Cardiac fibroblast (primary cell): Measurements from ENCODE around the gene NEUROD2.

Experiments
- DNase-seq, 2 donors: peaks; one replicate each; pipeline versions ENCODE4 v3.0.0 to v3.0.0-alpha.2; 2010; ENCODE audit warnings: low read depth in 2 of 2
- H3K4me3 ChIP-seq, 2 donors: replicated peaks in 1 of 2; 1 replicate in 1 of 2; 2 replicates in 1 of 2; pipeline ENCODE4 v1.5.1; 2011; ENCODE audit warnings: low read depth in 2 of 2, low read length in 2 of 2, mild to moderate bottlenecking in 2 of 2, moderate library complexity in 1 of 2
- CTCF ChIP-seq: IDR thresholded peaks from one replicate; pipeline ENCODE4 v1.5.1; 2011; ENCODE audit warnings: low read depth, mild to moderate bottlenecking, low read length, inconsistent platforms

NEUROD2 gene

GRCh38 chr17:39629898-39630297 lies 22.2 kb upstream of the NEUROD2 start:
- no peak for TF ChIP-seq CTCF
- H3K4me3 ChIP-seq: no peak overlapping the region
- no peak for DNase-seq

- TF ChIP-seq CTCF: no peak
- DNase-seq: no peak
- no peak overlapping the region for H3K4me3 ChIP-seq
These were observed 21.8 kb upstream of the NEUROD2 start for GRCh38 chr17:39629494-39629880.

GRCh38 chr17:39628655-39629493 lies 21.2 kb upstream of the NEUROD2 start:
- no peak for DNase-seq
- H3K4me3 ChIP-seq: no peak overlapping the region
- no peak for TF ChIP-seq CTCF

- no peak for TF ChIP-seq CTCF
- no peak for DNase-seq
- no peak overlapping the region for H3K4me3 ChIP-seq
These were observed 20.2 kb upstream of the NEUROD2 start for GRCh38 chr17:39627712-39628516.

- no peak for TF ChIP-seq CTCF
- peak overlapping the region; percentile 10 to 44 for H3K4me3 ChIP-seq
- no peak for DNase-seq
These were observed 19.5 kb upstream of the NEUROD2 start for GRCh38 chr17:39627047-39627711.

- DNase-seq: no peak
- H3K4me3 ChIP-seq: peak within 1 kb of the TSS; percentile 10 to 44
- no peak for TF ChIP-seq CTCF
These were observed 18.7 kb upstream of the NEUROD2 start, which contains the start of gene PPP1R1B for GRCh38 chr17:39626171-39627046. Gene PPP1R1B (plus strand): TSS chr17:39626952. CDS start chr17:39627393, 441 bp downstream.
